NK-92 (cell line): Measurements from ENCODE around the gene FGF3.

ENCODE experiments used
- DNase-seq: peaks from one replicate; lab custom pipeline; 2025; ENCODE audit not compliant: unreplicated experiment; lab: John Stamatoyannopoulos, UW

The FGF3 gene

GRCh38 chr11:69825037-69825834, 6.0 kb upstream of the FGF3 start:
- DNase-seq: no peak

DNA sequence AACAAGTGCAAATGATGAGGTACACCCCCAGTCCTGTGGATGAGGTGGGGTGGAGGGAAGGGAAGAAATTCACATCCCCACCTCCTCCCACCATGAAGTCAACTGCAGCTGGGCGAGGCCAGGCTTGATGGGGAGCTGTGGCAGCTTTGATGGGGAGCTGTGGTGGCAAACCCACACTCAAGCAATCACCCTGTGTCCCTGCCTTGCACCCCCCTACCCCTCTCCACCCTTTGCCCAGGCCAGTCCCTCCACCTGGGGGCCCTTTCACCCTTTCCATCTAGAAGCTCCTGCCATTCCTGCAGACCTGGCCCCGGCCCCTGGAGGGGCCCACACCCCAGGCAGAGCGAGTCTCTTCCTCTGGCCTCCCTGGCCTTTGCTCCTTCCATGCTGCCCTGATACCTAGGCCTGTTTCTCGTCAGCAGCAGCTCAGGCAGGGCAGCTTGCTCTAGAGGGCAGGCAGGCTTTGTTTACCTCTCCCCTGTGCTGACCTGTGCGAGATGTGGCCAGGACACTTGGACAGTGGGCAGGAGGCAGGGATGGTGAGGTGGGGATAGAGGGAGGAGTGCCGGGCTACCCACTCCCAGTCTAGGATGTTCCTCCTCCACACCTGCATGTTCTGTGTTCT, 4.5 kb upstream of the FGF3 start:
- DNase-seq: no peak

- no peak for DNase-seq
Observed at GRCh38 chr11:69822676-69823494, 3.7 kb upstream of the FGF3 start.

DNA sequence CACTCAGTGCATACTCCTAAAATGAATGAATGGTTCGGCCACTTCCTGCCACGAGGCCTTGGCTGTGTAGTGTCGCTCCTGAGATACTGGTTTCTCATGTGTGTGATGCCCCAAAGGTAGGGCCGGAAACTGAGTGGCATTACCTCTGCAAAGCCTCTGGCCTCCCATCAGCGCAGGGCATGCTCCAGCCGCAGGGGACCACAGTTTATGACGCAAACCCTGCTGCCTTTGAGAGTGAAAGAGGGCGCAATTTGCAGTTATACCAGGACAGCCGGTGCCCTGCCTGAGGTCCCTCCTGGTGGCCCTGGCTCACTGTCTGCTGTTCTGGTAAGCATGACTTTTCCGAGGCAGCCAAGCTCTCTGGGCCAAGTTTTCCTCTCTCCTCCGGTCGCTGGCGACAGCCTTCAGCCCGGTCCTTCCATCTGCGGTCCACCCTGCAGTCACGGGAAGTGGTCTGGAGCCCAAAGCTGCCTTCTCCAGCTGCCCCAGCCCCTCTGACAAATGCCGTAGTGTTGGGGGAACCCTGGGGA, 2.4 kb upstream of the FGF3 start:
- DNase-seq: no peak

DNA sequence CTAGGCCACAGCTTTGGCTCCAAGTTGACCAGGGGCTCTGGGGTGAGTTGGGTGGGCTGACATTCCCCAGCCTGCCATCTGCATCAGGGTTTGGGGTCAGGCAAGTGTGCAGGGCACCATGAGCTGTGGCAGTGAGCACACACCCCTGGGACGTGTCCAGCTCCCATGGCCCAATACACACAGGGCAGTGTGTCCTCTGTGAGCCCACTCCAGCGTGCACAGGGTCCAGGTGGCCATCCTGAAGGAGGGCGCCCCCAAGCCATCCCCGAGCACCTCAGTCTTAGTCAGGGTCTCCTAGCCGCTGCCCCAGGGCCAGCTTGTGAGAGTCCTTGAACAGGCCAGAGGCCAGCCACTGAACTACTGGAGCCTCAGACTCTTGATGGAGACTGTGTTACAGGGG, 1.2 kb upstream of the FGF3 start:
- no peak for DNase-seq

DNA sequence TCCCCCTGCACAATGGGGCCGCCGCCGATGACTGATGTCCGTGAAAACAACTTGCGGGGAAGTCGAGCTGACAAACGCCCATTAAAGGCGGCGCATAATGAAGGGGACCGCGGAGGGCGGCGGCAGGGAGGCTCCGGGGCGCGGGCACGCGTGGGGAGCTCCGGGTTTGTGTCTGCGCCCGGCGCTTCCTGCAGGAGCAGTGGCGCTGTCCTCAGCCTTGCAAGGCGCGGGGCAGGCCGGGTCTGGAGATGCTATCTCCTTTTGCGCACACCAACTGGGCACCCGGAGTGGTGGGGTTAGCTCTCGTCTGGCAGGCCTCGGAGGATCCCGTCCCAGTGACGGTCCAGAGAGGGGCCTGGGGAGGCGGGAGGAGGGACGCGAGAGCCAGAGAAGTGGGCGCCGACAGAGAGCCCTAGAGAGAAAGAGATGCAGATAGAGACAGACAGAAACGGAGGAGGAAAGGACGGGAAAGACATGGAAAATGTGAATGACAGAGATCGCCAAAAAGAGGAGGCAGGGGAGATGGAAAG, 390 bp upstream of the FGF3 start:
- no peak for DNase-seq

GRCh38 chr11:69818231-69818602, 999 bp downstream of the FGF3 start:
- DNase-seq: no peak

DNA sequence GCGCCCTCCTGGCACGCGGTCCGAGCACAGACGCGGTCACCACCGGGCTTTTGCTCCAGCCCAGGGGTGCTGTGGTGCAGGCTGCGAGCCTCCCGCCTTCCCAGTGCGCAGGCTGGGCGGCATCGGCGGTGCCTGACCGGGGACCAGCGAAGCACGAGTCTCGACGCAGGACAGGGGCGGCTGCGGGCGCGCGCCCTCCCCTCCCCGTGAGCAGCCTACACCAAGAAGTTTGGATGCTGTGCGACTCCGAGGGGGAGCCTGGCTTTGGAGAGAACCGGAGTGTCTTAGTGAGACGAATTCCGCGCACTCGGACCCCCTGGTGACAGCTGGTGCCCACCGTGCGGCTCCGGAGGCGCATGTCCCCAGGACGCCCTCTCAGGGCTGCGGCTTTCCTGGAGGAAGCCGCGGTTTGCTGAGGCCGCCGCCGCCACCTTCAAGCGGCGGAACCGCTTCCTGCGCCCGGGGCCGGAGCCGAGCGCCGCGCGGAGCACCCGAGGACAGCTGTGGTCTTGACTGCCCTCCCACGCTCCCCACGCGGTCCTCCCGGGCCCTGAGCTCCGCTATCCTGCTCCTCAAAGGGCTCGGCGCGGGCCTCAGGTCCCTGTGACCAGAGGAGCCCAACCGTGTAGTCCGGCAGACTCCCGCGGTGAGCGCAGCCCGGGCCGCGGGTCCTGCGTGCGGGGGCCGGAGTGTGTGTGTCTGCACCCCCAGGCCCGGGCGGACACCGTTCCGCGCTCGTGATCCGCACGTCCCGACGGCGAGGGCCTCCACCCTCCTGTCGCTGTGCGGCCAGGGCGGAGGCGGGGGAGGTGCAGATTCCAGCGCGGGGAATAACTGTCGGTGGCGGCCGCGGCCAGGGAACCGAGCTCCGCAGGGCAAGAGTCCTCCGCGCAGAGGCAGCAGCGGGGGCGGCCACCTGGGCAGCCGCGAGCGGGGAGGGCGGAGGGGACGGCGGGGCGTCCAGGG, 1.7 kb downstream of the FGF3 start:
- no peak for DNase-seq

- DNase-seq: no peak
Observed at GRCh38 chr11:69816671-69817070, 2.5 kb downstream of the FGF3 start.

GRCh38 chr11:69815973-69816372, 3.2 kb downstream of the FGF3 start:
- no peak for DNase-seq

DNA sequence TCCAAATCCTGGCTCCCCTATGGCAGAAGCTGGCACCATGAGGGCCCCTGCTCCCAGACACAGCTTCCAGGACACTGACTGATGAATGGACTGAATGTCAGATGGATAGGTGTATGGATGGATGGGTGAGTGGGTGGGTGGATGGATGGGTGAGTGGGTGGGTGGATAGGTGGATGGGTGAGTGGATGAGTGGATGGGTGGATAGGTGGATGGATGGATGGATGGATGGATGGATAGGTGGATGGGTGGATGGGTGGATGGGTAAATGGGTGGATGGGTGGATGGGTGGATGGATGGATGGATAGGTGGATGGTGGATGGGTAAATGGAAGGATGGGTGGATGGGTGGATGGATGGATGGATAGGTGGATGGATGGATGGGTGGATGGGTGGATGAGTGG, 4.3 kb downstream of the FGF3 start:
- no peak for DNase-seq

DNA sequence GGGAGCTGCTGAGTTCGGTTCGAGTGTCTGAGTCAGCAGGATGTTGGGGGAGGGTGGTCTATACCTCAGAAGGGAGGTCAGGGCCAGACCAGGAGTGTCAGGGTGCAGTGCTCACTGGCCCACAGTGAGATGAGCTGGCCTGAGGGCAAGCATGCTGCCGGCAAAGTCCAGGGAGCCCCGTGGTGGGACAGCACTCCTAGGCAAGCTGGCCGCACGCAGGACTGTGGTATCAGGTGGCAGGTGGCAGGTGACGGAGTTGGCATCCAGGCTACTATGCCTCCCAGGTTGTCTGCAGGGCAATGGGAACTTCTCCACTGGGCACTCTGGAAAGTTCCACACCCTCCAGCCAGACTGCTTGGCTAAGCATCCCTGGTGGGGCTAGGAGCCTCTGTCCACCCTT, 4.8 kb downstream of the FGF3 start:
- no peak for DNase-seq

GRCh38 chr11:69813839-69814238, 5.4 kb downstream of the FGF3 start:
- DNase-seq: no peak

- DNase-seq: no peak
Observed at GRCh38 chr11:69812946-69813345, 6.3 kb downstream of the FGF3 start.

GRCh38 chr11:69812256-69812655, 7.0 kb downstream of the FGF3 start:
- DNase-seq: no peak

- DNase-seq: no peak
Observed at GRCh38 chr11:69811431-69811830, 7.8 kb downstream of the FGF3 start.

DNA sequence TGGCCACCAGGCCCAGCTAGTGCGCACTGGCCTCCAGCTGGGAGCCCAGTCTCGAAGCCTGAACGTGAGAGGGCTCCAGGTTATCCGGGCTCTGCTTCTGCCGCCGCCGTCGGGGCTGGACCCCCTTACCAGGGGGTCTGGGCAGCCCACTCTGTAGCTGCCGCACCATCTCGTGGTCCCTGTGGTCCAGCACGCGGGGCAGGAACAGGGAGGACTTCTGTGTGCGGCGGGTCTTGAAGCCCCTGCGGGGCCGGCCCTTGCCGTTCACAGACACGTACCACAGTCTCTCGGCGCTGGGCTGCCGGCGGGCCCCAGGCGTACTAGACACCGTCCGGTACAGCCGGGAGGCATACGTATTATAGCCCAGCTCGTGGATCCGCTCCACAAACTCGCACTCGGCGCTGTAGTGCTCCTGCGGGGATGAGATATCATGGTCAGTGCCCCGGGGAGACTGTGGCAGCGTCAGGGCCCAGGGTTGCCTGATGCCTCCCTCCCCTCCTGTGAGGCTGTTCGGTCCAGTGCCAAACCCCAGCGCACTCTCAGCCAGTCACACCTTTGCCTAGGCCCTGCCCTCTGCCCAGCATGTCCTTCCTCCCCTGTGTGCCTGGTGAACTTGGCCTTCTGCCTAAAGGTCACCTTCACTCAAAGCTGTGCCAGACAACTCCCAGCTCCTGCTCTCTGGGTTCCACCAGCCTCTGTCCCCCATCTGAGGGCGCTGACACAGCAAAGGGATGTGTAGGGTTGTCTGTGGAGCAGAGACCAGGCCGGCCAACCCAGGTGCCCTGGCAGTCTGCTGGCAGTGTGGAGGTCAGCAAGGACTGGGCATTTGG, 8.7 kb downstream of the FGF3 start:
- DNase-seq: no peak

GRCh38 chr11:69808667-69809086, 10.5 kb downstream of the FGF3 start:
- no peak for DNase-seq

DNA sequence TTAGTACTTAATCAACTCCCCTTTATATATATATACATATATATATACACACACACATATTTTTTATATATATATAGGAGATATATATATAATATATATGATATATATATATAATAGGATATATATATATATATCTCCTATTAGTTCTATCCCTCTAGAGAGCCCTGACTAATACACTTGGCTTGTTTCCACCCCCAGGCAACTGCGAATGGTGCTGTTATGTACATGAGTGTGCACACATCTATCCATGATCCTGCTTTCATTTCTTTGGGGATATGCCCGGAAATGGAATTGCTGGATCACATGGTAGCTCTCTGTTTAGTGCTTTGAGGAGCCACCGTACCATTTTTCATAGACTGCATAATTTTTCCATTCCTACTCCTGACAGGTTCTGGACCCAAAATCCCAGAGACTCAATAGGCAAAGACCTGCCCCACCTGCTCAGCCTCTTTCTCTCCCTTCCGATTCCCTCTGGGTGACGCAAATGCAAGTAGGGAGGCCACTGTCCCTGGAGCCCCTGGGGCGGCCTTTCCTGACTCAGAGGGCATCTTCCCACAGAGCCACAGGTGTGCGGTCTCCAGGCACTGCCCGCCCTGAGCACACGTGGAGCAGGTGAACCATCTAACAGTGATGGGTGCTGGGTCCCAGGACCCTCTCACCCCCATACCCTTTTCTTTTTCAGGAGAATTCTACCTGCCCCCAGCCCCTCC, 12.0 kb downstream of the FGF3 start:
- no peak for DNase-seq
